ENCODE data around the gene DTX3. TPM values are rescaled to one million over a fixed set of nuclear protein-coding genes. Genes with fewer than 3 reads are reported as not detected.

DTX3 gene
- total RNA-seq, 1 donor from 2014 or later: 18.3 TPM

DNA sequence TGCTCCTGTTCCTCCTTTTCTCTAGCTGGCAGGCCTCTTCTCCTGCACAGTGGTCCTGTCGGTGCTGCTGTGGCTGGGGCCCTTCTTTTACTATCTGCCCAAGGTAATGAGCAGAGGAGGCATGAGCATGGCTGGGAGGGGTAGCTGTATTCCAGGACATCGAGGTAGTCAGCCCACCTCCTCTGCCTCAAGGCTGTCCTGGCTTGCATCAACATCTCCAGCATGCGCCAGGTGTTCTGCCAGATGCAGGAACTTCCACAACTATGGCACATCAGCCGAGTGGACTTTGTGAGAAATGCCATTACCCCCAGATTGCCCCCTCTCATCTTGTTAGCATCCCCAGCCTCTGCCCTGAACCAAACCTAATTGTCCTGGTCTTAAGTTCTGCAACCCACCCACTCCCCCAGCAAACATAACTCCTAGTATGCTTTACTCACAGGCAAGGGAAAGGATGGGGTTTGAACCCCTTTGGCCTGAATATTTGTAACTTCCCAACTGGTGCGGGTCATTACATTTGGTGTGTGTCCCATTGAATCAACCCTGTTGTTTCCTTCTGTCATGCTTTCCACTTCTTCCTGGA is 19.3 kb downstream of the DTX3 start:
- H3K4me3 Mint-ChIP-seq (ENCODE audit: unreplicated experiment): no peak overlapping the region
- H3K27ac Mint-ChIP-seq (ENCODE audit: unreplicated experiment): no peak overlapping the region

DNA sequence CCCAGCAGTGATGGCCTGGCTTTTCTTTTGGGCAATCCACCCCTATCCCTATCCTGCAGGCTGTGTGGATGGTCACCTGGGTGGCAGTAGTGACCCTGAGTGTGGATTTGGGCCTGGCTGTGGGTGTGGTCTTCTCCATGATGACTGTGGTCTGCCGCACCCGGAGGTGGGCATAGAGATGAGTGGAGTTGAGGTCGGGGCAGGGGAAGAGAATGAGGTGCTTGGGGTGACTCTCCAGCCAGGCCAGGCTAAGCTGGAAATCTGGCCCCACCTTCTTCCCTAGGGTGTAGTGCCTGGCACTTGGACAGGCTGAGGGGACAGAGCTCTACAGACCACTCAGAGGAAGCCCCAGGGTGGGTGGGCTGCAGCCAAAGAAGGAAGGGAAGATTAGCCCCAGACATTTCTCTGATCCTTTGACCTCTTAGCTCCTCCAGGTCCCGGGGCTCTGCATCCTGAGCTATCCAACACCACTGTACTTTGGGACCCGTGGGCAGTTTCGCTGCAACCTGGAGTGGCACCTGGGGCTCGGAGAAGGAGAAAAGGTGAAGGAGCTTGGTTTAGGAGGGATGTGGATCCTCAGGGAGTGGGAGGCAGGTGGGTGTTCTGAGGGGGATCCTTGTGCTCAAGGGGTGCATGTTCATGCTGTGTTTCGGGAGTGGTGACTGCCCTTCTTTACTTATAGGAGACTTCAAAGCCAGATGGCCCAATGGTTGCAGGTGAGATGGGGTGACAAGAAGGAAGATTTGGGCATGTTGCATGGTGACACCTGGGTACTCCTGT is 20.0 kb downstream of the DTX3 start:
- Mint-ChIP-seq H3K36me3 (ENCODE audit: low read depth, unreplicated experiment) (peaks cover 29% of the 10 kb centered on the region), H3K4me3 (ENCODE audit: unreplicated experiment) (no peak overlapping the region), H3K4me1 (ENCODE audit: low read depth, unreplicated experiment) (peaks cover 3% of the 10 kb centered on the region), H3K27ac (ENCODE audit: unreplicated experiment) (no peak overlapping the region), H3K27me3 (ENCODE audit: low read depth, unreplicated experiment) (peaks cover 92% of the 10 kb centered on the region), H3K9me3 (ENCODE audit: unreplicated experiment) (peaks cover 11% of the 10 kb centered on the region)
- H4K20me1 ChIP-seq (ENCODE audit: insufficient read depth, low read length): peaks cover 21% of the 10 kb centered on the region
- H3K79me2 ChIP-seq (ENCODE audit: insufficient read depth, low read length): no peaks in the 10 kb centered on the region
- H3K4me2 ChIP-seq (ENCODE audit: low read length): no peak overlapping the region
- no peak for TF ChIP-seq EZH2 (IDR thresholded peaks at IDR 0.05; ENCODE audit: insufficient read depth, low read length)
- TF ChIP-seq, protein P1, sequence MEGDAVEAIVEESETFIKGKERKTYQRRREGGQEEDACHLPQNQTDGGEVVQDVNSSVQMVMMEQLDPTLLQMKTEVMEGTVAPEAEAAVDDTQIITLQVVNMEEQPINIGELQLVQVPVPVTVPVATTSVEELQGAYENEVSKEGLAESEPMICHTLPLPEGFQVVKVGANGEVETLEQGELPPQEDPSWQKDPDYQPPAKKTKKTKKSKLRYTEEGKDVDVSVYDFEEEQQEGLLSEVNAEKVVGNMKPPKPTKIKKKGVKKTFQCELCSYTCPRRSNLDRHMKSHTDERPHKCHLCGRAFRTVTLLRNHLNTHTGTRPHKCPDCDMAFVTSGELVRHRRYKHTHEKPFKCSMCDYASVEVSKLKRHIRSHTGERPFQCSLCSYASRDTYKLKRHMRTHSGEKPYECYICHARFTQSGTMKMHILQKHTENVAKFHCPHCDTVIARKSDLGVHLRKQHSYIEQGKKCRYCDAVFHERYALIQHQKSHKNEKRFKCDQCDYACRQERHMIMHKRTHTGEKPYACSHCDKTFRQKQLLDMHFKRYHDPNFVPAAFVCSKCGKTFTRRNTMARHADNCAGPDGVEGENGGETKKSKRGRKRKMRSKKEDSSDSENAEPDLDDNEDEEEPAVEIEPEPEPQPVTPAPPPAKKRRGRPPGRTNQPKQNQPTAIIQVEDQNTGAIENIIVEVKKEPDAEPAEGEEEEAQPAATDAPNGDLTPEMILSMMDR (IDR thresholded peaks at IDR 0.05; ENCODE audit: insufficient read depth, low read depth, low read length): no peak
- DNase-seq (ENCODE audit: low read depth) (no peak), FAIRE-seq (no peak)
- no peak overlapping the region for H3K4me3 ChIP-seq (ENCODE audit: insufficient read depth, low read depth, low read length)
- peaks cover 82% of the 10 kb centered on the region for H3K27me3 ChIP-seq (ENCODE audit: insufficient read depth, low read length)
- H3K9ac ChIP-seq (ENCODE audit: low read length): no peak overlapping the region
- H3K9me3 ChIP-seq (ENCODE audit: insufficient read depth, low read depth, low read length): no peaks in the 10 kb centered on the region
- H3K36me3 ChIP-seq (ENCODE audit: insufficient read depth, low read length): no peaks in the 10 kb centered on the region
- H2AFZ ChIP-seq (ENCODE audit: low read depth, low read length): no peak overlapping the region
- no peak overlapping the region for H3K27ac ChIP-seq (ENCODE audit: low read depth, low read length)
- peaks cover 9% of the 10 kb centered on the region for H3K4me1 ChIP-seq (ENCODE audit: insufficient read depth, low read length)

More for the DNA sequence above, 19.3 kb downstream of the DTX3 start:
- Mint-ChIP-seq H3K9me3 (ENCODE audit: unreplicated experiment) (peaks cover 9% of the 10 kb centered on the region), H3K4me1 (ENCODE audit: low read depth, unreplicated experiment) (peaks cover 3% of the 10 kb centered on the region), H3K27me3 (ENCODE audit: low read depth, unreplicated experiment) (peaks cover 92% of the 10 kb centered on the region), H3K36me3 (ENCODE audit: low read depth, unreplicated experiment) (peaks cover 34% of the 10 kb centered on the region)
- peaks cover 21% of the 10 kb centered on the region for H4K20me1 ChIP-seq (ENCODE audit: insufficient read depth, low read length)
- H3K4me2 ChIP-seq (ENCODE audit: low read length): no peak overlapping the region
- no peak overlapping the region for H3K27ac ChIP-seq (ENCODE audit: low read depth, low read length)
- H3K4me3 ChIP-seq (ENCODE audit: insufficient read depth, low read depth, low read length): no peak overlapping the region
- DNase-seq (ENCODE audit: low read depth) (no peak), FAIRE-seq (no peak)
- no peak for TF ChIP-seq EZH2 (IDR thresholded peaks at IDR 0.05; ENCODE audit: insufficient read depth, low read length)
- TF ChIP-seq, protein P1 (IDR thresholded peaks at IDR 0.05; ENCODE audit: insufficient read depth, low read depth, low read length): no peak
- no peaks in the 10 kb centered on the region for H3K9me3 ChIP-seq (ENCODE audit: insufficient read depth, low read depth, low read length)
- no peak overlapping the region for H2AFZ ChIP-seq (ENCODE audit: low read depth, low read length)
- H3K27me3 ChIP-seq (ENCODE audit: insufficient read depth, low read length): peaks cover 90% of the 10 kb centered on the region
- H3K9ac ChIP-seq (ENCODE audit: low read length): no peak overlapping the region
- peaks cover 9% of the 10 kb centered on the region for H3K4me1 ChIP-seq (ENCODE audit: insufficient read depth, low read length)
- no peaks in the 10 kb centered on the region for H3K36me3 ChIP-seq (ENCODE audit: insufficient read depth, low read length)
- H3K79me2 ChIP-seq (ENCODE audit: insufficient read depth, low read length): no peaks in the 10 kb centered on the region
